GM12891 (cell line): ENCODE data around the gene MTCL1.

Experiments
- PAX5 ChIP-seq: IDR thresholded peaks from 2 replicates; pipeline ENCODE4 v1.6.1; 2011; ENCODE audit warnings: low read length, moderate library complexity, mild to moderate bottlenecking; ENCODE audit not compliant: insufficient read depth, severe bottlenecking
- POLR2A ChIP-seq: IDR thresholded peaks from 2 replicates; pipeline ENCODE4 v1.6.1; 2011; ENCODE audit warnings: low read depth, low read length, control low read depth
- POLR2AphosphoS5 ChIP-seq: IDR thresholded peaks from 2 replicates; pipeline ENCODE4 v1.6.1; 2011; ENCODE audit warnings: low read depth, low read length, control low read depth
- POU2F2 ChIP-seq: IDR thresholded peaks from 2 replicates; pipeline ENCODE4 v1.6.1; 2011; ENCODE audit warnings: low read depth, mild to moderate bottlenecking, control low read depth, low read length, moderate library complexity
- SPI1 ChIP-seq: IDR thresholded peaks from 2 replicates; pipeline ENCODE4 v1.6.1; 2011; ENCODE audit warnings: low read depth, low read length, control low read depth
- TAF1 ChIP-seq: IDR thresholded peaks from 2 replicates; pipeline ENCODE4 v1.6.1; 2011; ENCODE audit warnings: low read depth, low read length, control low read depth

- TF ChIP-seq TAF1 (no peak), POLR2AphosphoS5 (no peak), POLR2A (no peak), POU2F2 (no peak), PAX5 (no peak), SPI1 (no peak)
These were observed 24.9 kb downstream of the MTCL1 start for GRCh38 chr18:8730080-8730827.
